Mammary epithelial cell (primary cell): Measurements from ENCODE around the gene FUZ.

Experiments
- CTCF ChIP-seq, 2 donors: IDR thresholded peaks in 1 of 2; conservative IDR thresholded peaks in 1 of 2; 2 replicates each; pipeline ENCODE4 v1.5.1; 2011 to 2012; ENCODE audit warnings: inconsistent platforms in 2 of 2, low read length in 2 of 2, mild to moderate bottlenecking in 2 of 2, control low read depth in 1 of 2, low read depth in 1 of 2; ENCODE audit not compliant: insufficient read depth in 1 of 2; ENCODE audit errors: extremely low read depth in 1 of 2
- EZH2 ChIP-seq: IDR thresholded peaks from 2 replicates; pipeline ENCODE4 v1.6.1; 2012; ENCODE audit warnings: low read length, inconsistent platforms, borderline replicate concordance

GRCh38 chr19:49856574-49857021 lies 43.5 kb upstream of the FUZ start:
- TF ChIP-seq CTCF (conservative IDR thresholded peaks at IDR 0.05 in 1 of 2, IDR thresholded peaks at IDR 0.05 in 1 of 2; ENCODE audit: extremely low read depth in 1 of 2, insufficient read depth in 1 of 2, low read depth in 1 of 2, low read length in 2 of 2): no peak
- no peak for TF ChIP-seq EZH2
